Measurements from ENCODE around the gene IQSEC1. TPM values are rescaled to one million over a fixed set of nuclear protein-coding genes. Genes with fewer than 3 reads are reported as not detected.

The IQSEC1 gene
- total and polyA plus RNA-seq, 9 of the 15 experiments (the other 6 are each of a cell fraction or from before 2014, with no cell fraction given), result 0.56 to 39.0 (median 6.8) TPM

GRCh38 chr3:13002398-13003124 is 70.7 kb downstream of the IQSEC1 start (continued):
- TF ChIP-seq CREB5 (CRISPR knock-in tag; IDR thresholded peaks at IDR 0.05) (no peak), PCBP1 (IDR thresholded peaks at IDR 0.05; ENCODE audit: low read depth, low read length, poor library complexity, severe bottlenecking) (no peak), ZNF740 (CRISPR knock-in tag; IDR thresholded peaks at IDR 0.05) (no peak; the same call in 1 of the 2 replicates), ZNF740 (tag; IDR thresholded peaks at IDR 0.05) (no peak), HIVEP1 (CRISPR knock-in tag; IDR thresholded peaks at IDR 0.05) (no peak), MECOM (CRISPR knock-in tag; IDR thresholded peaks at IDR 0.05) (no peak), ZNF316 (IDR thresholded peaks at IDR 0.05) (peak; percentile 78), ZKSCAN1 (IDR thresholded peaks at IDR 0.05; ENCODE audit: low read depth, low read length) (no peak), BRD9 (IDR thresholded peaks at IDR 0.05; ENCODE audit: low read depth, partially characterized antibody) (no peak), BRF2 (IDR thresholded peaks at IDR 0.05; ENCODE audit: borderline replicate concordance, insufficient read depth, insufficient read length) (no peak), ZNF780A (CRISPR knock-in tag; IDR thresholded peaks at IDR 0.05) (no peak), HNRNPK (IDR thresholded peaks at IDR 0.05; ENCODE audit: low read depth, low read length, poor library complexity, severe bottlenecking) (no peak), RBM17 (IDR thresholded peaks at IDR 0.05; ENCODE audit: borderline replicate concordance, low read depth, low read length) (no peak), ZNF444 (CRISPR knock-in tag; IDR thresholded peaks at IDR 0.05) (no peak), SIN3B (IDR thresholded peaks at IDR 0.05; ENCODE audit: low read depth) (no peak), ZNF354B (CRISPR knock-in tag; IDR thresholded peaks at IDR 0.05) (no peak), ARID3A (IDR thresholded peaks at IDR 0.05; ENCODE audit: borderline replicate concordance, low read depth, low read length) (no peak), ILF3 (IDR thresholded peaks at IDR 0.05; ENCODE audit: borderline replicate concordance) (peak; percentile 91; the same call in 1 of the 2 replicates), BRF1 (IDR thresholded peaks at IDR 0.05; ENCODE audit: borderline replicate concordance, extremely low read depth, insufficient read length) (no peak), ZBTB17 (CRISPR knock-in tag; IDR thresholded peaks at IDR 0.05) (peak; percentile 70; the same call in 1 of the 2 replicates), ZNF764 (CRISPR knock-in tag; IDR thresholded peaks at IDR 0.05; ENCODE audit: low read depth) (peak; percentile 45; the same call in 1 of the 2 replicates), SP2 (IDR thresholded peaks at IDR 0.05; ENCODE audit: extremely low read depth, low read depth, low read length, poor library complexity, severe bottlenecking) (no peak), GTF2E2 (tag; IDR thresholded peaks at IDR 0.05) (peak; percentile 100), MAX (CRISPR knock-in tag; IDR thresholded peaks at IDR 0.05) (no peak)
